Measurements from ENCODE around the gene EXOC3L4. TPM values are rescaled to one million over a fixed set of nuclear protein-coding genes. Genes with fewer than 3 reads are reported as not detected.

EXOC3L4 gene
- total RNA-seq, 6 experiments from 2014 or later = 34.2 to 87.1 (median 48.1) TPM

GRCh38 chr14:103086771-103087342 lies 7.7 kb upstream of the EXOC3L4 start:
- 76% methylated on average over 2 of the region's 8 CpGs for WGBS (ENCODE audit: insufficient coverage, low coverage, low lambda C conversion rate, missing lambda C conversion rate)
- intact Hi-C loops (cut with DNase I) = no loop called here
- Histone ChIP-seq H3K4me3 (no peak overlapping the region), H3K36me3 (no peaks in the 10 kb centered on the region), H3K27me3 (no peaks in the 10 kb centered on the region), H3K4me1 (peaks cover 0 to 7% (median 0%) of the 10 kb centered on the region in 4 donors), H3K27ac (no peak overlapping the region), H3K9me3 (no peaks in the 10 kb centered on the region)
- DNase-seq = peak in 2 of 3 donors; percentile 10 to 39
- no peak for ATAC-seq
- no peak for TF ChIP-seq POLR2A (IDR thresholded peaks at IDR 0.05)
- TF ChIP-seq CTCF (IDR thresholded peaks at IDR 0.05) = no peak

- no peak for TF ChIP-seq CTCF (IDR thresholded peaks at IDR 0.05)
- TF ChIP-seq POLR2A (IDR thresholded peaks at IDR 0.05) = no peak
- DNase-seq (peak in 2 of 3 donors; percentile 15 to 44), ATAC-seq (no peak)
- Histone ChIP-seq H3K36me3 (no peaks in the 10 kb centered on the region), H3K27me3 (no peaks in the 10 kb centered on the region), H3K9me3 (no peaks in the 10 kb centered on the region), H3K27ac (no peak overlapping the region), H3K4me3 (no peak overlapping the region), H3K4me1 (peaks cover 0 to 9% (median 0%) of the 10 kb centered on the region in 4 donors)
- 72% methylated on average over 6 of the region's 13 CpGs for WGBS (ENCODE audit: insufficient coverage, low coverage, low lambda C conversion rate, missing lambda C conversion rate)
- intact Hi-C loops (cut with DNase I) = no loop called here
Measured at GRCh38 chr14:103087343-103087835, 7.1 kb upstream of the EXOC3L4 start.

GRCh38 chr14:103088921-103089320 lies 5.6 kb upstream of the EXOC3L4 start:
- DNase-seq = peak in 1 of 3 donors; percentile 3
- TF ChIP-seq POLR2A (IDR thresholded peaks at IDR 0.05) (no peak), CTCF (IDR thresholded peaks at IDR 0.05) (no peak)
- no peak for ATAC-seq
- intact Hi-C loops (cut with DNase I) = no loop called here
- Histone ChIP-seq H3K4me1 (peaks cover 0 to 9% (median 0%) of the 10 kb centered on the region in 4 donors), H3K9me3 (no peaks in the 10 kb centered on the region), H3K27me3 (no peaks in the 10 kb centered on the region), H3K4me3 (no peak overlapping the region), H3K27ac (no peak overlapping the region), H3K36me3 (no peaks in the 10 kb centered on the region)
- WGBS (ENCODE audit: insufficient coverage, low coverage, low lambda C conversion rate, missing lambda C conversion rate) = 80% methylated on average over 1 of the region's 6 CpGs

- Histone ChIP-seq H3K9me3 (no peaks in the 10 kb centered on the region), H3K27ac (no peak overlapping the region), H3K27me3 (no peaks in the 10 kb centered on the region), H3K36me3 (no peaks in the 10 kb centered on the region), H3K4me1 (peaks cover 0 to 12% (median 0%) of the 10 kb centered on the region in 4 donors), H3K4me3 (no peak overlapping the region)
- no peak for ATAC-seq
- intact Hi-C loops (cut with DNase I) = no loop called here
- TF ChIP-seq CTCF (IDR thresholded peaks at IDR 0.05) = no peak
- no peak for TF ChIP-seq POLR2A (IDR thresholded peaks at IDR 0.05)
- peak in 1 of 3 donors; percentile 20 for DNase-seq
- WGBS (ENCODE audit: insufficient coverage, low coverage, low lambda C conversion rate, missing lambda C conversion rate) = 100% methylated on average over 2 of the region's 28 CpGs
Measured at GRCh38 chr14:103089386-103090335, 4.9 kb upstream of the EXOC3L4 start.

All from right lobe of liver (tissue), 6 donors.